A673 (cell line): Measurements from ENCODE around the gene PANX2.

Experiments
- CTCF ChIP-seq: fragments of 300-800, 200-600 bp; sonication (generic); conservative IDR thresholded peaks from 2 replicates; pipeline ENCODE4 v1.5.1; 2017; ENCODE audit warnings: low read depth, mild to moderate bottlenecking, antibody characterized with exemption, low read length, moderate library complexity, mixed read lengths
- EZH2 ChIP-seq: fragments of 200-600 bp; sonication (generic); IDR thresholded peaks from 2 replicates; pipeline ENCODE4 v1.6.1; 2017; ENCODE audit warnings: borderline replicate concordance, low read depth, mild to moderate bottlenecking, mixed read lengths, antibody characterized with exemption, low read length; ENCODE audit not compliant: poor library complexity, severe bottlenecking

GRCh38 chr22:50134481-50134880, 36.0 kb upstream of the PANX2 start:
- TF ChIP-seq CTCF (no peak), EZH2 (no peak)
